SK-N-SH (cell line): ENCODE measurements around the gene DIP2A.
"Not testable (repeated sequence)": the region's sequence is repeated elsewhere in the genome, so short reads cannot be mapped to it uniquely, and the experiment has no call there.

Experiments
- MXI1 ChIP-seq: IDR thresholded peaks from 2 replicates; pipeline ENCODE4 v1.6.1; 2012; ENCODE audit warnings: mild to moderate bottlenecking, low read depth, low read length, improper control_type of control experiment
- NRF1 ChIP-seq: IDR thresholded peaks from 2 replicates; pipeline ENCODE4 v1.6.1; 2012; ENCODE audit warnings: low read depth, mild to moderate bottlenecking, low read length
- POLR2AphosphoS5 ChIP-seq: IDR thresholded peaks from 2 replicates; pipeline ENCODE4 v1.6.1; 2012; ENCODE audit warnings: low read depth, low read length
- TF ChIP-seq, protein P1 (sequence below): IDR thresholded peaks from 2 replicates; pipeline ENCODE4 v1.4.0; 2012; ENCODE audit warnings: low read depth
- TF ChIP-seq, protein P2 (sequence below): IDR thresholded peaks from 2 replicates; pipeline ENCODE4; 2012
- TF ChIP-seq, protein P3 (sequence below): fragments of 200-600 bp; sonication (generic); IDR thresholded peaks from 2 replicates; pipeline ENCODE4 v1.6.1; 2017; ENCODE audit warnings: antibody characterized with exemption, mild to moderate bottlenecking, moderate library complexity
- TF ChIP-seq, protein P4 (sequence below): IDR thresholded peaks from 2 replicates; pipeline ENCODE4 v1.6.1; 2012; ENCODE audit warnings: mild to moderate bottlenecking, low read depth, low read length, moderate library complexity

DNA sequence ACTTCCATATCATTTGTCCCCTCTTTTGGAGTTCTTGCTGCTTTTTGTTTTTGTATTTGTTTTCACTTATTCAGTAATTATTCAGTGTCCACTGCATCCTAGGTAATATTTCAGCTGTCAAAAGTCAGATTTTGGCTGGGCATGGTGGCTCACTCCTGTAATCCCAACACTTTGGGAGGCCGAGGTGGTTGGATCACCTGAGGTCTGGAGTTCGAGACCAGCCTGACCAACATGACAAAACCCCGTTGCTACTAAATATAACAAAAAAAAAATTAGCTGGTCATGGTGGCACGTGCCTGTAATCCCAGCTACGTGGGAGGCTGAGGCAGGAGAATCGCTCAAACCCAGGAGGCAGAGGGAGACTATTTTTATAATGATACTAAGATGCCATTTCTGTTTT is 6.5 kb downstream of the DIP2A start:
- TF ChIP-seq, protein P1, sequence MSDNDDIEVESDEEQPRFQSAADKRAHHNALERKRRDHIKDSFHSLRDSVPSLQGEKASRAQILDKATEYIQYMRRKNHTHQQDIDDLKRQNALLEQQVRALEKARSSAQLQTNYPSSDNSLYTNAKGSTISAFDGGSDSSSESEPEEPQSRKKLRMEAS, result not testable (repeated sequence)
- TF ChIP-seq, protein P2, sequence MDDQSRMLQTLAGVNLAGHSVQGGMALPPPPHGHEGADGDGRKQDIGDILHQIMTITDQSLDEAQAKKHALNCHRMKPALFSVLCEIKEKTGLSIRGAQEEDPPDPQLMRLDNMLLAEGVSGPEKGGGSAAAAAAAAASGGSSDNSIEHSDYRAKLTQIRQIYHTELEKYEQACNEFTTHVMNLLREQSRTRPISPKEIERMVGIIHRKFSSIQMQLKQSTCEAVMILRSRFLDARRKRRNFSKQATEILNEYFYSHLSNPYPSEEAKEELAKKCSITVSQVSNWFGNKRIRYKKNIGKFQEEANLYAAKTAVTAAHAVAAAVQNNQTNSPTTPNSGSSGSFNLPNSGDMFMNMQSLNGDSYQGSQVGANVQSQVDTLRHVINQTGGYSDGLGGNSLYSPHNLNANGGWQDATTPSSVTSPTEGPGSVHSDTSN, result not testable (repeated sequence)
- not testable (repeated sequence) for TF ChIP-seq POLR2AphosphoS5, MXI1, NRF1
- TF ChIP-seq, protein P3, sequence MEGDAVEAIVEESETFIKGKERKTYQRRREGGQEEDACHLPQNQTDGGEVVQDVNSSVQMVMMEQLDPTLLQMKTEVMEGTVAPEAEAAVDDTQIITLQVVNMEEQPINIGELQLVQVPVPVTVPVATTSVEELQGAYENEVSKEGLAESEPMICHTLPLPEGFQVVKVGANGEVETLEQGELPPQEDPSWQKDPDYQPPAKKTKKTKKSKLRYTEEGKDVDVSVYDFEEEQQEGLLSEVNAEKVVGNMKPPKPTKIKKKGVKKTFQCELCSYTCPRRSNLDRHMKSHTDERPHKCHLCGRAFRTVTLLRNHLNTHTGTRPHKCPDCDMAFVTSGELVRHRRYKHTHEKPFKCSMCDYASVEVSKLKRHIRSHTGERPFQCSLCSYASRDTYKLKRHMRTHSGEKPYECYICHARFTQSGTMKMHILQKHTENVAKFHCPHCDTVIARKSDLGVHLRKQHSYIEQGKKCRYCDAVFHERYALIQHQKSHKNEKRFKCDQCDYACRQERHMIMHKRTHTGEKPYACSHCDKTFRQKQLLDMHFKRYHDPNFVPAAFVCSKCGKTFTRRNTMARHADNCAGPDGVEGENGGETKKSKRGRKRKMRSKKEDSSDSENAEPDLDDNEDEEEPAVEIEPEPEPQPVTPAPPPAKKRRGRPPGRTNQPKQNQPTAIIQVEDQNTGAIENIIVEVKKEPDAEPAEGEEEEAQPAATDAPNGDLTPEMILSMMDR, result not testable (repeated sequence)
- TF ChIP-seq, protein P4, sequence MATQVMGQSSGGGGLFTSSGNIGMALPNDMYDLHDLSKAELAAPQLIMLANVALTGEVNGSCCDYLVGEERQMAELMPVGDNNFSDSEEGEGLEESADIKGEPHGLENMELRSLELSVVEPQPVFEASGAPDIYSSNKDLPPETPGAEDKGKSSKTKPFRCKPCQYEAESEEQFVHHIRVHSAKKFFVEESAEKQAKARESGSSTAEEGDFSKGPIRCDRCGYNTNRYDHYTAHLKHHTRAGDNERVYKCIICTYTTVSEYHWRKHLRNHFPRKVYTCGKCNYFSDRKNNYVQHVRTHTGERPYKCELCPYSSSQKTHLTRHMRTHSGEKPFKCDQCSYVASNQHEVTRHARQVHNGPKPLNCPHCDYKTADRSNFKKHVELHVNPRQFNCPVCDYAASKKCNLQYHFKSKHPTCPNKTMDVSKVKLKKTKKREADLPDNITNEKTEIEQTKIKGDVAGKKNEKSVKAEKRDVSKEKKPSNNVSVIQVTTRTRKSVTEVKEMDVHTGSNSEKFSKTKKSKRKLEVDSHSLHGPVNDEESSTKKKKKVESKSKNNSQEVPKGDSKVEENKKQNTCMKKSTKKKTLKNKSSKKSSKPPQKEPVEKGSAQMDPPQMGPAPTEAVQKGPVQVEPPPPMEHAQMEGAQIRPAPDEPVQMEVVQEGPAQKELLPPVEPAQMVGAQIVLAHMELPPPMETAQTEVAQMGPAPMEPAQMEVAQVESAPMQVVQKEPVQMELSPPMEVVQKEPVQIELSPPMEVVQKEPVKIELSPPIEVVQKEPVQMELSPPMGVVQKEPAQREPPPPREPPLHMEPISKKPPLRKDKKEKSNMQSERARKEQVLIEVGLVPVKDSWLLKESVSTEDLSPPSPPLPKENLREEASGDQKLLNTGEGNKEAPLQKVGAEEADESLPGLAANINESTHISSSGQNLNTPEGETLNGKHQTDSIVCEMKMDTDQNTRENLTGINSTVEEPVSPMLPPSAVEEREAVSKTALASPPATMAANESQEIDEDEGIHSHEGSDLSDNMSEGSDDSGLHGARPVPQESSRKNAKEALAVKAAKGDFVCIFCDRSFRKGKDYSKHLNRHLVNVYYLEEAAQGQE, result not testable (repeated sequence)
